GM19035 (cell line): ENCODE measurements around the gene ABHD8.
A peak's percentile ranks its signal among the peaks of the same experiment; 100 is the strongest.

ENCODE experiments used
- ATAC-seq: cut with Tn5 transposase; IDR thresholded peaks from one replicate; pipeline ENCODE4 v1.9.1; 2021; ENCODE audit not compliant: unreplicated experiment

Gene ABHD8

DNA sequence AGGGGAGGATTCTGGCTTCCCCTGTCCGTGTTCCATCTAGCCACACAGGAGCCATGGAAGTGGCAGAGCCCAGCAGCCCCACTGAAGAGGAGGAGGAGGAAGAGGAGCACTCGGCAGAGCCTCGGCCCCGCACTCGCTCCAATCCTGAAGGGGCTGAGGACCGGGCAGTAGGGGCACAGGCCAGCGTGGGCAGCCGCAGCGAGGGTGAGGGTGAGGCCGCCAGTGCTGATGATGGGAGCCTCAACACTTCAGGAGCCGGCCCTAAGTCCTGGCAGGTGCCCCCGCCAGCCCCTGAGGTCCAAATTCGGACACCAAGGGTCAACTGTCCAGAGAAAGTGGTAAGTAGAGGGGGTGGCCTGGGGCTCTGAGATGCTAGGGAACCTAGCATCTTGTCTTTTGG lies 34.5 kb downstream of the ABHD8 start:
- ATAC-seq: no peak

DNA sequence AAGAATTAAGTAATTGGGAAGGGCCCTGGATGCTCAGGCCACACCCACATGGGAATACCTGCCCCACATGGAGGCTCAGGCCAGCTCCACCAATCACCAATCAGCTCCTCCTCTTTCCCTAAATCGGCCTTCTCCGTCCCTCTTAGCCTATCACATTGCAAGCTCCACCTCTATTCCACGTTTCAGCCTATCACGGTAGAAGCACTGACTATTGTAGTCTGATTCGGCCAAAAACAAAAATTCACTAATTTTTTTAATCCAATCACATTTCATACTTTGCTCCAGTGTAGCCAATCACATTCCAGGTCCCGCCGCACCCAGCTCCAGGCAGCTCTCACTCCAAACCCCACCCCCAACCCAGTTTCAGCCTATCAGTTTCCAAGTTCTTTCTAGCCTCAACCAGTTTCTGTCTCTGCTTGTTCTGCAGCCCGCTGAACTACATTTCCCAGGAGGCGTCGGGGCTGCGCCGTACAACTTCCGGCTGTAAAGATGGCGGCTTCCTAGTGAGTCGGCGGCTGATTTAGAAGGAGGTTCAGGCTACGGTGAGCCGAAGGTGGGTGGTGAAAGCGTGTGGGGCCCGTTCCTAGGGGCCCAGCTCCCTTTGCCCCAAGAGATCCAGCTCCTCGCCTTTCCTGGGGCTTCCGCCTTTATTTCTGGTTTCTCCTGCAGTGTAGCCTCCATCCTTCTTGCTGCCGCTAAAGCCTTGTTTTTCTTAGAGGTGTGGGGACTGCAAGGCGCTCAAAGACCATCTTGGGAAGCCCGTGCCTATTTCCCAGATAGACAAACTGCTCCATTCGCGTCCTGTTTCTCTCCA lies 36.0 kb downstream of the ABHD8 start, which contains the start of gene BABAM1:
Gene BABAM1, plus strand, starts transcription at position 469 of the 814 bp plus-strand sequence. CDS start 1,364 bp downstream, outside the sequence.
- peak; percentile 91 for ATAC-seq

DNA sequence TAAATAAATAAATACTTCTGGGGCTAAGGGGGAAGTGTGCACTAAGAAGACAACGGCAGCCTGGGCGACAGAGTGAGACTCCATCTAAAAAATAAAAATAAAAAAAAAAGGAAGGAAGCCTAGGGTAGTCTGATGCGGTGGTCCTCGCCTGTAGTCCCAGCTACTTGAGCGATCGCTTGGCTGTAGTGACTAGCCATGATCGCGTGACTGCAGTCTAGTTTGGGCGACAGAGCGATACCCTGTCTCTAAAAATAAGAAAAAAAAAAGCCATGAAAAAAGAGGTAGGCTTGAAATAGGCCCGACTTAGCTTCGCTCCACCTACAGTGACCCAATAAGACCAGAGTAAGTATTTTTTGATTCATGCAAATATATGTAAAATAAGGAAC lies 36.6 kb downstream of the ABHD8 start:
- ATAC-seq: no peak

DNA sequence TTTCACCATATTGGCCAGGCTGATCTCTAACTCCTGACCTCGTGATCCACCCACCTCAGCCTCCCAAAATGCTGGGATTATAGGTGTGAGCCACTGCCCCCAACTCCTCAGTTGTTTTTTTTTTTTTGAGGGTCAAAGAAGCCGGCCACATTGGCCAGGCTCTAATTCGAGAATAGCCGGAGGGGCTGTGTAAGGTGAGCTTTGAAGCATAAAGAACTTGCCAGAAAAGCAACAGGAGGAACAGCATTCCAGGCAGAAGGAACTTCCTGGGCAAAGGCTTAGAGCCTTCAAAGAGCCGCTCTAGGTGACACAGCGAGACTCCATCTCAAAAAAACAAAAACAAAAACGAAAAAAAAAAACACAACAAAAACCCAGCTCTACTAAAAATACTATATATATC lies 37.2 kb downstream of the ABHD8 start:
- ATAC-seq: no peak

DNA sequence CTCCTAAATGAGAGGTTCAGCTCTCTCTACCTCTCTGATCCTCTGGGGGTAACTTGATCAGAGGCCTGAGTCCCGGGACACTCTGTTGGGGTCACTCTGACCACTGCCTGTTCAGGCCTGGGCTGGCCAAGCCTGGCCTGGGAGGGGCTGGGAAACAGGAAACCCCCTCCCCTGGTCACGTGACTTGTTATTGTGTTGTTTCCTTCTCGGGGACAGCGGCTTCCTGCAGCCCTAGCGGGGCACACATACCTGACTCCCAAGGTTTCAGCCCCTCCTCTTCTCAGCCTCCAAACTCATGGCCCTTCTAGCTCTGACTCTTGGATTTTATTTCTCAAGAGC lies 38.6 kb downstream of the ABHD8 start, which contains the start of gene USHBP1:
Gene USHBP1, minus strand, starts transcription at position 105 of the 339 bp plus-strand sequence. CDS start 446 bp downstream, outside the sequence.
- ATAC-seq: no peak

DNA sequence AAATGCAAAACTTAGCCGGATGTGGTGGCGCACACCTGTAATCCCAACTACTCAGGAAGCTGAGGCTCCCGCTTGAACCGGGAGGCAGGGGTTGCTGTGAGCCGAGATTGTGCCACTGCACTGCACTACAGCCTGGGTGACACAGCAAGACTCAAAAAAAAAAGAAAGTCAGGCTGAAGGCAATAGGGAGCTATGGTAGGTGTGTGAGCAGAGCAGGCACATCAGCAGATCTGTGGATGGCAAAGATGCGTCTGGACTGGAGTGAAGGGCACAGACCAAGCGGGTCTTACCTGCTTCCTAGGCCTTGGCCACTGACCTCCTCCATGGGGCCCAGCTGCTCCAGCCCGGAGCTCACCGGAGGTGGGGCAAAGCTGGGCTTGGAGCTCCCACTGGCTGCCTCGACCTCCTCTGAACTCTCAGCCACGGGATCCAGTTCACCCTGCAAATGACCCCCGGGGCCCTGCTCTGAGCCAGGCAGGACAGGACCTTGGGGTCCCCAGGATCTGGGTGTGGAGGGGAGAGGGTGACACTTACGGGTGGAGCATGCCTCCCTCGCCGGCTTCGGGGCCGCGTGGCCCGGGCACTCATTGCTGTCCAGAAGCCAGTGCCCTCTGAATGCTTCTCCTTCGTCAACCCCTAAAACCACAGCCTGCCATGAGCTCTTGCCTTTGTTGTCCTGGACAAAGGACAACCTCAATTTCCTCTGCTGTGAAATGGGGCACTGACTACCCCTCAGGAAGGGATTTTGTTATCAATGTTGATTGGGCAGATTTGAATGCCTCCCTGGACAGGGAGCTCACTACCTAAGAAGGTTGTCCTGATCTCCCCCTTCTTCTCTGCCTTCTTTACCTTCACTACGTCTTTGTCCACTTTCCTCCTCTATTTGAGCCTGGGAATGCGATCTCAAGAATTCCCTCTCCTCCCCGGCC lies 39.2 kb downstream of the ABHD8 start:
- ATAC-seq: no peak

DNA sequence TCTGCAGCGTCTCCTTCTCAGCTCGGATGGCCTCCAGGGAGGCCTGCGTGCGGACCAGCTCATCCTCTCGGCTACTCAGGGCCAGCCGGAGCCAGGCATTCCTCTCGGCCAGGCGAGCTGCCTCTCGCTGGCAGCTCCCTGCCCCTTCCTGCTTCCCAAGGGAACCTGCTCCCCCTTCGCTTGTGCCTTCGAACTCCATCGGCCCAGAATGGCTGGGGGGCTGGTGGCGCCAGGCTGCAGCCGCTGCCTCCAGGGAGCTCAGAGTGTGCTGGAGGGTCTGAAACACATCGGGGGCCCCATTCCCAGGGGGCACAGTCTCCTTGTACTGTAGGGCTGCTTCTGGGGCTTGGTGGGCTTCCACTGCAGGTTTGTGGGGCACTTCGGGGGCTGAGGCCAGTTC lies 40.7 kb downstream of the ABHD8 start:
- ATAC-seq: no peak

DNA sequence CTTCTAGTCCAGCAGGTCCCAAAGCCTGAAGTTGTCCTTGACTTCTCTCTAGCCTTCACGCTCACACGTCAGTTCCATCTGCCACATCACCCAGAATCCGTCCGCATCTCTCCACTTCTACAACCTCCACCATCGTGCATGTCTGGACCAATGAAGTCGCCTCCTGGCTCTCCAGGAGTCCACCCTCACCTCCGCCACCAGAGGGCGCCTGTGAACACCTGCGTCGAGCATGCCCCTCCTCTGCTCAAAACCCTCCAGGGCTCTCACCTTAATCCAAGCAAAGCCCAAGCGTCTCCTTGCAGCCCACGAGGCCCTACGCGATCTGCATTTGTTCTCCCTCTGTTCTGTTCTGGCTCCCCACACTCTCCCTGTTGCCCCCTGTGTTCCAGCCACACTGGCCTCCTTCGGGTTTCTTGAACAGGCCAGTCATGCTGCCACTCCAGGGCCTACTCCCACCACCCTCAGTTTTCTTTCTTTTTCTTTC lies 42.3 kb downstream of the ABHD8 start:
- peak; percentile 88 for ATAC-seq

DNA sequence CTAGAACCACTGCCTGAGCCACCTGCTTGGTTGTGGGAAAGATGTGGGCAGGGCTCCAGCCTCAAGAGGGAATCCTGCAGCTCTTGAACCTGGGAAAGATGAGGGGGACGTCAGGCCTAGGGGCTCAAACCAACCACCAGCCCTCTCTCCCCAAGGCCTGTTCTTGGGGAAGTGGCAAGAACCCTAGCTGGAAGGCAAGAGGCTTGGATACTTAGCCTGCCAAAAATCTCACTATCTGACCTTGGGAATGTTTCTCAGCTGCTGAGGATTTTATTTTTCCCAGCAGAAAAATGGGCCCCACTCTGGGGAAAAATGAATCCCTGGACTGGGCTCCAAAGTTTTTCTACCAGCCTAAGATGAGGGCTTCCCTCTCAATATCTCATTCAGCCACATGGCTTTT lies 43.3 kb downstream of the ABHD8 start:
- ATAC-seq: no peak

DNA sequence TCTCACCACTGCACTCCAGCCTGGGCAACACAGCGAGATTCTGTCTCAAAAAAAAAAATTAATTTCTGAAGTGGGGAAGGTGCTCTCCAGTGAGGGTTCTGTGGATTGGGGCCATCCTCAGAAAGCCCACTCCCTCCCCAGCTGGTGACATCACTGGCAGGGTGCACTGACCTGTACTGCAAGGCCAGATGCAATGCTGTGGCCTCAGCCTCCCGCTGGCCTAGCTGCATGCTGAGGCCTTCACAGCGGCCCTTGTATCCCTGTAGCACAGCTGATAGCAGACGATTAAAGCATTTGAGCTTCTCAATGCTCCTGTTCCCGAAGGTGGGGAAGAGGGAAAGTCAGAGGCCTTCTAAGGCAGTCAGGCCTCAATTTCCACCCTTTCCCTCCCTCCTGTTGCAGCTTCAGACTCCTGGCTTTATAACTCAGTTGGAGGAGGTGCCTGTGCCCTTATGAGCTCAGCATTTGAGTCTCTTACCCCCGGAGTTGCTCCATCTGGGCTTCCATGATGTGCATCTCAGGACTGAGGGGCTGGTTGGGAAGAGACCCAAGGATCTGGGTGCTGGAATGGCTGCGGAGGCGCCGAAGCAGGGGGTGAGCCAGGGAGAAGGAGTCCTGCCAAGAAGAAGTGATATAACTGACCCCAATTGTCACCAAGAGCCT lies 44.0 kb downstream of the ABHD8 start:
- no peak for ATAC-seq

DNA sequence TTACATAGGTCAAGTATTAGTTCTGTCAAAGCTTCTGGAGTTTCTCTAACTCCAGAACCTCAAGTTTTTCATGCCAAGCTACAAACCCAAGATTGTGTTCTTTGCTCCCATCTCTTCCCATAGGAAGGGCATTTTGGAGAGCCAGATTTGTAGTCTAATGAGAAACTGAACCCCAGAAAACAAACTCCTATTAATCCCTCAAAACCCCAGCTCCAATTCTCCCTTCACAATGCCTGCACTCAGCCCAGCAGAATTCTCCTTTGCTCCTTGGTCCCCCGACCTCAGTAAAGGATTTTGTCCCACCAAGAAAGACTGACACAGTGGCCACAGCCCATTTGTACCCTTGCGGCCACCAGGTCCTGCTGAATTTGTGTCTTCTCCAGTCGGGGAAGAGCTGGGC lies 47.1 kb downstream of the ABHD8 start:
- no peak for ATAC-seq

DNA sequence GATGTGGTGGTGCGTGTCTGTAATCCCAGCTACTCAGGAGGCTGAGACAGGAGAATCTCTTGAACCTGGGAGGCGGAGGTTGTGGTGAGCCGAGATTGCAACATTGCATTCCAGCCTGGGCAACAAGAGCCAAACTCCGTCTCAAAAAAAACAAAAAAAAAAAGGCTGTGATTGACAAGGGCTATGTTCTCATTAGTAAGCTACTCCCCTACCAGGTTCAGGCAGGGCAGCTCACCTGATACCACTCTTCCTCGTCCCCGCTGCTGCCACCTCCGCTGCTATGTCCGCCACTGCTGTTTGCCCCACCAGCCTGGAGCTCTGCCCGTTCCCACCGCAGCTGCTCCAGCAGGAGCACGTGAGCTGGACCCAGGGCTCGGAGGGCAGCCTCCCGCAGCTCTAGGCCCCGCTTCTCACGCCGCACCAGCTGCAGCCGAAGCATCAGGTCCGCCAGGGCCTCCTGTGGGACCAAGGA lies 48.0 kb downstream of the ABHD8 start:
- ATAC-seq: no peak

DNA sequence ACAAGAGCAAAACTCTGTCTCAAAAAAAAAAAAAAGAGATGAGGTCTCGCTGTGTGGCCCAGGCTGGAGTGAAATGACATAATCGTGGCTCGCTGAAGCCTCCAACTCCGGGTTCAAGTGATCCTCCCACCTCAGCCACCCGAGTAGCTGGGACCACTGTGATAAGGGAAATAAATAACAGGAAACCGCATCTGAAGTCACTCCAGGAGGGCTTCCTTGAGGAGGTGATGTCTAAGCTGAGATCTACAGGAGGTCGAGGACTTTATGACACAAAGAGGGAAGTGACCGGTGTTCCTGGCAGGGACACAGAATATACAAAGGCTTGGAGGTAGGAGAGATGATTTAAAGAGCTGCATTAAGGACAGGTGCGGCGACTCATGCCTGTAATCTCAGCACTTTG lies 48.6 kb downstream of the ABHD8 start:
- ATAC-seq: no peak

DNA sequence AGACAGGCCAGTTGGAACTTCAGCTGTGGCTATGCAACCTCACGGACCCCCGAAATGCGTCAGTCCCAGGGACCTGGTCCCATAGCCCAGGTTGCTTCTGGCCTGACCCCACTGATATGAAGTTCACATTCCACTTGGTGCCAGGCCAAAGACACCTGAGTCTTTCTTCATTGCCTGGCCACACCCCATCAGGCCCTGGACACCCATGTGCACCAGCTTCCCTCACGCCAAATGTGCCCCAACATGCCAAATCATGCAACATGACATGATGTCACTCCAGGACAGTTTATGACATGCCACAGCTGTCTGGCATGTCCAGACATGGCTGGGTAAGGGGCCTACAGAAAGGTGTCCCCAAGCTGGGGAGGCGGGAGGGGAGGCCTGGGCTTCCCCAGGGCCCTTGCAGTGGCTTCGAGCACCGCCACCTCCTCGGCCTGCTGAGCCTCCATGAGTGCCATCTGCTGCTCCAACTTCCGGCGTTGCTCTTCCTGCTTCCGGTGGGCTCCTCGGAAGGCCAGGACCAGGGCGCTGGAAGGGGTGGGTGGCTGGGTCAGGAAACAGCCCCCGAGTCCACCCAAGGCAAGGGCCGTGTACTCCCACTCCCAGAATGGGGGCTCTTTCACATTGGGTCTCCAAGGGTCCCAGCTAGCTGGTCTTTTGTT lies 53.2 kb downstream of the ABHD8 start:
- ATAC-seq: no peak

DNA sequence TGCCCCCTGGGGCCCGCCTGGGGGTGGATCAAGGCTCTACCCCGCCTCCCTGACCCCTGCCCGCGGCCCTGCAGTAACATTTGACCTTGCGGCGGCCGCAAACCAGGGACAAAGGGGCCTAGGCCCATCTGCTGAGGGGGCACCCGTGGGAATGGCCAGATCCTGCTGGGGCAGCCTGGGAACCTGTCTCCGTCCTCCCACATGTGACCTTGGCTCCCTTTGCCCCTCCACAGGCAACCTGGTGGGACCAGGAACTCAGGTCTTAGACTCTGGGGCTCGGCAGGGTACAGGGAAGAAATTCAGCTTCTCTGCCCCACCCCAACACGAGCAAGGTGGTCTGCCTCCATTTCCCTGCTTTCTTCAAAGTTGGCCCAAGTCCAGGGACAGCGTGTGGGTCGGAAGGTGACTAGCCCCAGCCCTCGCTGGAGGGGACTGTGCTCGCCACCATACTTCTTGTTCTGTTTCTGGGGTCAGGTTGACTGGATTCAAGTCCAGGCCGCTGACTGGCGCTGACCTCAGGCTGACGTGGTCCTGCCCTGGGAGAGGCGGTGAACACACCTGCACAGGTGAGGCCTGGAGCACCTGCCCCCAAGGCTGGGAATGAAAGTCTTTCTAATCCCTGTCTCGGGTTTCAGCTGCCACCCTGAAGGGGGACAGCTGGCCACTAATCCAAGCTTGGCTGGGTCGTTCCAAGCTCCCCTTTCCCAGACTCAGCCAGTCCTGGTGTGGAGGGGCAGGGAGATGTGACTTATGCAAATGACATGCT lies 55.0 kb downstream of the ABHD8 start:
- ATAC-seq: no peak

DNA sequence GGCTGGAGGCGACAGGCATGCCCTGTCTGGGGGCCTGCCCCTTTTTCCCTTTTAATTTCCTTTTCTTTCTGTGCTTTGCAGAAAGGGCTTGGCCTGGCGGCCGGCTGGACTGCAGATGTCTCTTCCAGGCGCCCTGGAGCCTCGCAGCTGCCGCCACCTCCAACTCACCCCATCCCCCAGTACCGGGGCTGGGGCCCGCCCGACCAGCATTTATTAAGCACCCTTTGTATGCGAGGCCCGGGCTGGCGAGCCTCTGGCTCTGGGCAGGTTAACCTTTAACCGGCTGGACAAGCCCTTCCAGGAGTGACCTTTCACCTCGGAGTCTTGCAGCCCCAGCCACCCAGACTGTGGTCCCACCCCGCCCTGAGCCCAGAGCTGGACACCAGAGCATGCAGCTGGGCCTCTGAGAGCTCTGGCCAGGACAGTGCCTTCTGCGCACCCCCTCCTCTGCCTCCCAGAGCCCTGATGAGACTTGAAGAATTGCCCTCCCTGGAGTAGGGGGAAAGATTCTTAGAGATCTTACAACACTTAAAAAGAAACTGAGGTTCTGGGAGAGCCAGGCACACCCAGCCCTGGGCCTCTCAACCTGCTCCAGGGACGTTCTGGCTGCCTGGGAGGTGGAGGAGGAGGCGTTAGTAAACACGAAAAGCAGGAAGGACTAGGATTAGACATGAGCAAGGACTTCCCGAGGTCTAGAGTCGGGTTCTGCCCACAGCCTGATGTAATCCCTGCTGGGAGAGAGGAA lies 56.4 kb downstream of the ABHD8 start:
- ATAC-seq: no peak

DNA sequence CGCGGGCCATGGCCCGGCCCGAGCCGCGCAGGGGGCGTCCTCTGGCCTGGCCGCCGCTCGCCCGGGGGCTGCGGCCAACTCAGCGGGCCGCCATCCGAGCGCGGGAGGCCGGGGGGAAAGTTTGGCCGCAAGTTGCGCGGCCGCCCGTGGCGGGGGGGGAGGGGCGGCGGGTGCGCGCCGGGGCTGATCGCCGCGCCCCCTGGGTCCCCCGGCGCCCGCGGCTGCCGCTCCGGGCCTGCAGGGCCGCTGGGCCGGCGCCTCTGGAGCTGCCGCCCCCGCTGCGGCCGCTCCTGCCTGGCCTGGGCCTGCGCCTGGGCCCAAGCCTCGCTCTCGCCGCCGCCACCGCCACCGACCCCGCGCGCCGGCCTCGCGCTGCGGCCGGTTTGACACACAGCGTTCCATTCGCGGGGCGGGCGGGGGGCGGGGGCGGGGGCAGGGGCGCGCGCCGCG lies 57.7 kb downstream of the ABHD8 start, which contains the start of gene NR2F6:
Gene NR2F6, minus strand, starts transcription at position 385 of the 450 bp plus-strand sequence. CDS start 699 bp downstream, outside the sequence.
- ATAC-seq: peak; percentile 26

DNA sequence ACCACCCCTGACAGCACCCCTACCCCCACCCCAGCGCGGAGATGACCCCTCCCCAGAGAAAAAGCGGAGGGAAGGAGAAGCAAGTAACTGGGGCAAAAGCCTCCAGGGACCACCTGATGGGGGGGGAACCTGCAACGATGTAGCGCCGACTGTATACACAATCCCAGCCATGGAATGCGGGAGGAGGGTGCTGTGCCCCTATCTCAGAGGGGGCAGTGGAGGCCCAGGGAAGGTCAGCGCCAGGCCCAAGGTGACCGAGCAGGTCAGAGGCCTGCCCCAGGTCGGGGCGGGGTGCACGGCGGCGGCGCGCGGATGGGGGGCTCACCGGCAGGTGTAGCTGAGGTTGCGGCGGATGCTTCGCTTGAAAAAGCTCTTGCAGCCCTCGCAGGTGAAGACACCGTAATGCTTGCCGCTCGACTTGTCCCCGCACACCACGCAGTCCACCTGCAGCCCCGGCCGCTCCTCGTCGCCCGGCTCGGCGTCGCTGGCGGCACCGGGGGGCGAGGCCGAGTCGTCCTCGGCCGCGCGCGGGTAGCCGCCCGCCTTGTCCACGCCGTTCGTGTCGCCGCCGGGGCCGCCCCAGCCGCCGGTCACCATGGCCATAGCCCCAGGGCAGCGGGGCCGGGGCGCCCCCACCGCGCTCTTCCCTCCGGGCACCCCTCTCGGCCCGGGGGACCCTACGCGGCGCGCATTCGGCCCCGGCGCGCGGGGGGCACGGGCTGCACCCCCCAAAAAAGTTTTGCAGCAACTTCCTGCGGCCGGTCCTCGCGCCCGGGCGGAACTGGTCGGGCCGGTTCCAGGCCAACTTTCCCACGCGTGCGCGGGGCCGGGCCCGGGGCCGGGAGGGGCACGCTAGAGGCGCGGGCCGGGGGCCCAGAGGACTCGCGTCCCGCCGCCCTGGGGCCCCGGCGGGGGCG lies 58.3 kb downstream of the ABHD8 start:
- ATAC-seq: no peak
